Parathyroid adenoma (tissue), 2 donors: ENCODE data around the gene SLC37A3.
"Not testable (repeated sequence)": the region's sequence is repeated elsewhere in the genome, so short reads cannot be mapped to it uniquely, and the experiment has no call there.

Experiments used
- H2AFZ ChIP-seq: fragments of 300-600 bp; sonication (generic); one replicate; pipeline ENCODE4 v1.7.0; 2017; ENCODE audit warnings: antibody characterized with exemption, mild to moderate bottlenecking
- H3K27ac ChIP-seq: fragments of 300-600 bp; sonication (generic); one replicate; pipeline ENCODE4 v1.7.0; 2017
- H3K27me3 ChIP-seq: fragments of 300-600 bp; sonication (generic); one replicate; pipeline ENCODE4 v1.7.0; 2017; ENCODE audit warnings: low read length; ENCODE audit not compliant: control insufficient read depth, insufficient read depth
- H3K36me3 ChIP-seq: fragments of 300-600 bp; sonication (generic); one replicate; pipeline ENCODE4 v1.7.0; 2017; ENCODE audit warnings: low read length; ENCODE audit not compliant: control insufficient read depth, insufficient read depth
- H3K4me1 ChIP-seq: fragments of 300-600 bp; sonication (generic); one replicate; pipeline ENCODE4 v1.7.0; 2017; ENCODE audit warnings: control low read depth
- H3K4me2 ChIP-seq: fragments of 300-600 bp; sonication (generic); one replicate; pipeline ENCODE4 v1.7.0; 2017; ENCODE audit warnings: low read length
- H3K4me3 ChIP-seq: fragments of 300-600 bp; sonication (generic); one replicate; pipeline ENCODE4 v1.7.0; 2017; ENCODE audit warnings: low read depth, low read length
- H3K79me2 ChIP-seq: fragments of 300-600 bp; sonication (generic); one replicate; pipeline ENCODE4 v1.7.0; 2017; ENCODE audit warnings: control low read depth
- H3K9ac ChIP-seq: fragments of 300-600 bp; sonication (generic); one replicate; pipeline ENCODE4 v1.7.0; 2017; ENCODE audit warnings: mild to moderate bottlenecking
- H3K9me3 ChIP-seq: fragments of 300-600 bp; sonication (generic); one replicate; pipeline ENCODE4 v1.7.0; 2017; ENCODE audit warnings: low read length; ENCODE audit not compliant: control insufficient read depth
- CTCF ChIP-seq: fragments of 300-600 bp; sonication (generic); IDR thresholded peaks from one replicate; pipeline ENCODE4 v1.7.0; 2017; ENCODE audit warnings: antibody characterized with exemption, mild to moderate bottlenecking
- donor health status: primary hyperparathyroidism.

The SLC37A3 gene

GRCh38 chr7:140312141-140312846 is 86.0 kb downstream of the SLC37A3 start:
- no peaks in the 10 kb centered on the region for H3K36me3 ChIP-seq
- H3K9me3 ChIP-seq = no peaks in the 10 kb centered on the region
- peaks cover 10% of the 10 kb centered on the region for H3K4me1 ChIP-seq
- H2AFZ ChIP-seq = no peak overlapping the region
- H3K27ac ChIP-seq = no peak overlapping the region
- H3K79me2 ChIP-seq = peaks cover 2% of the 10 kb centered on the region
- no peaks in the 10 kb centered on the region for H3K27me3 ChIP-seq
- H3K9ac ChIP-seq = no peak overlapping the region
- TF ChIP-seq CTCF = no peak
- H3K4me2 ChIP-seq = no peak overlapping the region
- H3K4me3 ChIP-seq = no peak overlapping the region

GRCh38 chr7:140311128-140311527 is 87.2 kb downstream of the SLC37A3 start:
- H3K27me3 ChIP-seq, H3K4me2 ChIP-seq, H3K9me3 ChIP-seq, H3K27ac ChIP-seq, H3K36me3 ChIP-seq, H3K4me1 ChIP-seq, H3K4me3 ChIP-seq, H2AFZ ChIP-seq, H3K79me2 ChIP-seq, H3K9ac ChIP-seq: not testable (repeated sequence)

GRCh38 chr7:140310337-140311002 is 87.9 kb downstream of the SLC37A3 start:
- peaks cover 2% of the 10 kb centered on the region for H3K79me2 ChIP-seq
- peaks cover 2% of the 10 kb centered on the region for H3K4me1 ChIP-seq
- peak overlapping the region; percentile 18 for H3K4me2 ChIP-seq
- TF ChIP-seq CTCF = no peak
- H3K36me3 ChIP-seq = no peaks in the 10 kb centered on the region
- no peak overlapping the region for H3K27ac ChIP-seq
- no peak overlapping the region for H3K9ac ChIP-seq
- H3K9me3 ChIP-seq = no peaks in the 10 kb centered on the region
- no peaks in the 10 kb centered on the region for H3K27me3 ChIP-seq
- no peak overlapping the region for H2AFZ ChIP-seq
- H3K4me3 ChIP-seq = peak overlapping the region; percentile 19

GRCh38 chr7:140308060-140308459 is 90.3 kb downstream of the SLC37A3 start:
- Histone ChIP-seq H3K27ac (no peak overlapping the region), H3K9me3 (no peaks in the 10 kb centered on the region), H3K4me1 (peaks cover 2% of the 10 kb centered on the region), H2AFZ (no peak overlapping the region), H3K36me3 (no peaks in the 10 kb centered on the region), H3K4me3 (no peak overlapping the region), H3K9ac (no peak overlapping the region), H3K79me2 (peaks cover 2% of the 10 kb centered on the region), H3K27me3 (no peaks in the 10 kb centered on the region), H3K4me2 (no peak overlapping the region)
- TF ChIP-seq CTCF = no peak

- no peak overlapping the region for H3K9ac ChIP-seq
- H3K4me1 ChIP-seq = no peaks in the 10 kb centered on the region
- H3K4me2 ChIP-seq = no peak overlapping the region
- H3K9me3 ChIP-seq = no peaks in the 10 kb centered on the region
- TF ChIP-seq CTCF = no peak
- H3K27me3 ChIP-seq = no peaks in the 10 kb centered on the region
- no peak overlapping the region for H3K27ac ChIP-seq
- no peaks in the 10 kb centered on the region for H3K79me2 ChIP-seq
- no peak overlapping the region for H2AFZ ChIP-seq
- no peaks in the 10 kb centered on the region for H3K36me3 ChIP-seq
- no peak overlapping the region for H3K4me3 ChIP-seq
Observed at GRCh38 chr7:140304191-140304799, 94.0 kb downstream of the SLC37A3 start.
